Neuronal stem cell (in vitro differentiated cells): ENCODE data around the gene MPPED1.
A peak's percentile ranks its signal among the peaks of the same experiment; 100 is the strongest.

Experiments
- DNase-seq: peaks from one replicate; pipeline ENCODE4 v3.0.0-alpha.2; 2013; ENCODE audit warnings: low spot score
- H2AFZ ChIP-seq: one replicate; pipeline ENCODE4 v1.6.1; 2013; ENCODE audit warnings: mild to moderate bottlenecking, low read length, inconsistent platforms
- H2AK5ac ChIP-seq: 2 replicates; pipeline ENCODE4 v1.6.1; 2013; ENCODE audit warnings: low read depth, mild to moderate bottlenecking, inconsistent platforms, low read length, moderate library complexity, mixed read lengths
- H2BK120ac ChIP-seq: 2 replicates; pipeline ENCODE4 v1.6.1; 2013; ENCODE audit warnings: low read depth, mild to moderate bottlenecking, inconsistent platforms, low read length, moderate library complexity, mixed read lengths
- H2BK12ac ChIP-seq: one replicate; pipeline ENCODE4 v1.6.1; 2013; ENCODE audit warnings: low read length, inconsistent platforms
- H2BK15ac ChIP-seq: 2 replicates; pipeline ENCODE4 v1.6.1; 2013; ENCODE audit warnings: mild to moderate bottlenecking, low read length, inconsistent platforms, mixed read lengths
- H2BK5ac ChIP-seq: one replicate; pipeline ENCODE4 v1.6.1; 2013; ENCODE audit warnings: inconsistent platforms, mild to moderate bottlenecking, low read length, moderate library complexity
- H3K14ac ChIP-seq: one replicate; pipeline ENCODE4 v1.6.1; 2013; ENCODE audit warnings: low read length, inconsistent platforms
- H3K18ac ChIP-seq: 2 replicates; pipeline ENCODE4 v1.6.1; 2013; ENCODE audit warnings: low read length, inconsistent platforms
- H3K23ac ChIP-seq: 2 replicates; pipeline ENCODE4 v1.6.1; 2013; ENCODE audit warnings: low read depth, mild to moderate bottlenecking, mixed read lengths, low read length, inconsistent platforms; ENCODE audit not compliant: poor library complexity
- H3K27ac ChIP-seq: replicated peaks from 3 replicates; pipeline ENCODE4 v1.5.1; 2013; ENCODE audit warnings: low read length, inconsistent platforms
- H3K27me3 ChIP-seq, 3 experiments: 2 replicates each; pipeline ENCODE4 v1.6.1; 2013; ENCODE audit warnings: low read length in 3 of 3, mild to moderate bottlenecking in 2 of 3, inconsistent platforms in 1 of 3, low read depth in 1 of 3, mixed read lengths in 1 of 3, moderate library complexity in 1 of 3; ENCODE audit not compliant: control insufficient read depth in 3 of 3, insufficient read depth in 3 of 3
- H3K36me3 ChIP-seq, 2 donors: replicated peaks in 1 of 2; 2 replicates each; pipeline ENCODE4 v1.6.1; 2013; ENCODE audit warnings: low read length in 2 of 2; ENCODE audit not compliant: control insufficient read depth in 2 of 2, insufficient read depth in 2 of 2
- H3K4ac ChIP-seq: 2 replicates; pipeline ENCODE4 v1.6.1; 2013; ENCODE audit warnings: inconsistent platforms, mild to moderate bottlenecking, low read length, moderate library complexity
- H3K4me1 ChIP-seq, 2 donors: 1 replicate in 1 of 2; 2 replicates in 1 of 2; pipeline ENCODE4 v1.6.1; 2013; ENCODE audit warnings: low read length in 2 of 2, low read depth in 1 of 2; ENCODE audit not compliant: control insufficient read depth in 2 of 2, insufficient read depth in 1 of 2
- H3K4me2 ChIP-seq: one replicate; pipeline ENCODE4 v1.6.1; 2013; ENCODE audit warnings: mild to moderate bottlenecking, low read length, inconsistent platforms; ENCODE audit not compliant: insufficient read depth, poor library complexity, severe bottlenecking
- H3K4me3 ChIP-seq, 2 donors: 2 replicates each; pipeline ENCODE4 v1.5.1; 2013; ENCODE audit warnings: low read length in 2 of 2, mild to moderate bottlenecking in 2 of 2, inconsistent platforms in 1 of 2, moderate library complexity in 1 of 2
- H3K79me1 ChIP-seq: one replicate; pipeline ENCODE4 v1.6.1; 2013; ENCODE audit warnings: low read depth, mild to moderate bottlenecking, inconsistent platforms, low read length, moderate library complexity
- H3K9ac ChIP-seq: one replicate; pipeline ENCODE4 v1.6.1; 2013; ENCODE audit warnings: mild to moderate bottlenecking, low read depth, low read length, inconsistent platforms; ENCODE audit not compliant: poor library complexity
- H3K9me3 ChIP-seq, 2 donors: replicated peaks in 1 of 2; 2 replicates each; pipeline versions ENCODE3 to v1.6.1; 2013; ENCODE audit warnings: low read length in 2 of 2, mild to moderate bottlenecking in 2 of 2, inconsistent platforms in 1 of 2, low read depth in 1 of 2, mixed read lengths in 1 of 2, moderate library complexity in 1 of 2; ENCODE audit not compliant: control insufficient read depth in 2 of 2, insufficient read depth in 1 of 2
- H4K8ac ChIP-seq: one replicate; pipeline ENCODE4 v1.6.1; 2013; ENCODE audit warnings: low read depth, mild to moderate bottlenecking, inconsistent platforms, low read length, moderate library complexity
- H4K91ac ChIP-seq: one replicate; pipeline ENCODE4 v1.6.1; 2013; ENCODE audit warnings: low read length, low read depth, mild to moderate bottlenecking, inconsistent platforms; ENCODE audit not compliant: poor library complexity
- WGBS, 2 donors: extraction: QIAGEN DNeasy Blood & Tissue Kit; methylation state at CpG; one replicate each; pipeline ENCODE4 v1.1.7; 2013; ENCODE audit warnings: missing lambda C conversion rate in 2 of 2, mixed read lengths in 1 of 2; ENCODE audit not compliant: insufficient read length in 2 of 2, insufficient replicate concordance in 1 of 2; ENCODE audit errors: extremely low coverage in 2 of 2; 5-methylcytosine and 5-hydroxymethylcytosine counted together

The MPPED1 gene

GRCh38 chr22:43506487-43506886 is 94.7 kb downstream of the MPPED1 start:
- no CpG with 5 or more reads among the region's 12 CpGs for WGBS, 2 donors
- H3K23ac ChIP-seq = no peak overlapping the region
- no peak overlapping the region for H4K91ac ChIP-seq
- no peak overlapping the region for H3K9ac ChIP-seq
- H3K9me3 ChIP-seq = peaks cover 0 to 5% of the 10 kb centered on the region in 2 donors
- peak overlapping the region; percentile 77 for H3K18ac ChIP-seq
- no peak overlapping the region for H3K4me2 ChIP-seq
- H2BK15ac ChIP-seq = no peak overlapping the region
- peaks cover 2% of the 10 kb centered on the region for H3K79me1 ChIP-seq
- H4K8ac ChIP-seq = no peak overlapping the region
- H3K4ac ChIP-seq = peak overlapping the region; percentile 17
- no peak overlapping the region for H2AK5ac ChIP-seq
- peak overlapping the region; percentile 46 for H2BK5ac ChIP-seq
- H2BK120ac ChIP-seq = no peak overlapping the region
- peaks cover 0 to 10% of the 10 kb centered on the region in 2 donors for H3K4me1 ChIP-seq
- peak overlapping the region in 1 of 2 donors; percentile 10 for H3K4me3 ChIP-seq
- peaks cover 0 to 4% of the 10 kb centered on the region in 2 donors for H3K36me3 ChIP-seq
- H3K27ac ChIP-seq = peak overlapping the region; percentile 40
- peak overlapping the region; percentile 50 for H3K14ac ChIP-seq
- no peak overlapping the region for H2AFZ ChIP-seq
- DNase-seq = no peak
- no peak overlapping the region for H2BK12ac ChIP-seq
- H3K27me3 ChIP-seq = no peaks in the 10 kb centered on the region

- no peak overlapping the region for H2BK5ac ChIP-seq
- peak overlapping the region; percentile 30 for H3K18ac ChIP-seq
- no peak overlapping the region for H2BK12ac ChIP-seq
- H3K4ac ChIP-seq = no peak overlapping the region
- no peak overlapping the region for H4K8ac ChIP-seq
- H3K23ac ChIP-seq = no peak overlapping the region
- H3K36me3 ChIP-seq = peaks cover 0 to 4% of the 10 kb centered on the region in 2 donors
- H3K79me1 ChIP-seq = peaks cover 2% of the 10 kb centered on the region
- H2AFZ ChIP-seq = no peak overlapping the region
- no peak overlapping the region for H2BK15ac ChIP-seq
- H2AK5ac ChIP-seq = peak overlapping the region; percentile 64
- WGBS, 2 donors = no CpG with 5 or more reads among the region's 8 CpGs
- H3K27ac ChIP-seq = no peak overlapping the region
- H3K14ac ChIP-seq = no peak overlapping the region
- H3K27me3 ChIP-seq = no peaks in the 10 kb centered on the region
- no peak overlapping the region for H3K4me2 ChIP-seq
- H3K4me3 ChIP-seq = no peak overlapping the region
- no peak for DNase-seq
- H2BK120ac ChIP-seq = no peak overlapping the region
- H4K91ac ChIP-seq = no peak overlapping the region
- H3K9me3 ChIP-seq = peaks cover 0 to 5% of the 10 kb centered on the region in 2 donors
- H3K9ac ChIP-seq = no peak overlapping the region
- peaks cover 0 to 10% of the 10 kb centered on the region in 2 donors for H3K4me1 ChIP-seq
These were observed 95.4 kb downstream of the MPPED1 start for GRCh38 chr22:43507235-43507634.

GRCh38 chr22:43508489-43508888 is 96.7 kb downstream of the MPPED1 start:
- H2BK15ac ChIP-seq = no peak overlapping the region
- no peak overlapping the region for H4K91ac ChIP-seq
- H3K9ac ChIP-seq = no peak overlapping the region
- H3K4me1 ChIP-seq = peaks cover 0 to 10% of the 10 kb centered on the region in 2 donors
- H2AFZ ChIP-seq = no peak overlapping the region
- no peak overlapping the region for H3K27ac ChIP-seq
- no peak overlapping the region for H3K14ac ChIP-seq
- no peak overlapping the region for H2BK120ac ChIP-seq
- peaks cover 2% of the 10 kb centered on the region for H3K79me1 ChIP-seq
- H2BK5ac ChIP-seq = no peak overlapping the region
- no peak overlapping the region for H3K18ac ChIP-seq
- no peak overlapping the region for H2BK12ac ChIP-seq
- H3K36me3 ChIP-seq = peaks cover 0 to 4% of the 10 kb centered on the region in 2 donors
- no peak overlapping the region for H3K23ac ChIP-seq
- H2AK5ac ChIP-seq = no peak overlapping the region
- H3K4me3 ChIP-seq = no peak overlapping the region
- no peak for DNase-seq
- H4K8ac ChIP-seq = no peak overlapping the region
- H3K4ac ChIP-seq = no peak overlapping the region
- H3K27me3 ChIP-seq = no peaks in the 10 kb centered on the region
- H3K9me3 ChIP-seq = peaks cover 0 to 5% of the 10 kb centered on the region in 2 donors
- no peak overlapping the region for H3K4me2 ChIP-seq

- Histone ChIP-seq H3K18ac (no peak overlapping the region), H2BK120ac (no peak overlapping the region), H2BK5ac (no peak overlapping the region), H2BK12ac (no peak overlapping the region), H3K4me1 (peaks cover 0 to 10% of the 10 kb centered on the region in 2 donors), H4K91ac (no peak overlapping the region), H3K4ac (no peak overlapping the region), H3K27ac (no peak overlapping the region), H3K27me3 (no peaks in the 10 kb centered on the region), H3K36me3 (peaks cover 0 to under 1% of the 10 kb centered on the region in 2 donors), H3K9me3 (peaks cover 0 to 3% of the 10 kb centered on the region in 2 donors), H4K8ac (no peak overlapping the region), H2AFZ (no peak overlapping the region), H3K9ac (peak overlapping the region; percentile 37), H3K4me2 (no peak overlapping the region), H2BK15ac (no peak overlapping the region), H3K14ac (no peak overlapping the region), H3K79me1 (peaks cover 2% of the 10 kb centered on the region), H3K4me3 (no peak overlapping the region), H2AK5ac (no peak overlapping the region), H3K23ac (no peak overlapping the region)
- 100% methylated on average over 2 of the region's 2 CpGs; no CpG with 5 or more reads in 1 of the 2 donors for WGBS, 2 donors
- DNase-seq = no peak
These were observed 97.5 kb downstream of the MPPED1 start for GRCh38 chr22:43509337-43509736.
